ENCODE measurements around the gene RTL5. TPM values are rescaled to one million over a fixed set of nuclear protein-coding genes. Genes with fewer than 3 reads are reported as not detected.

The RTL5 gene
- total and polyA plus RNA-seq, 7 donors = 0.46 to 7.5 (median 2.7) TPM

- Histone ChIP-seq H3K27me3 (no peaks in the 10 kb centered on the region), H3K9me3 (no peaks in the 10 kb centered on the region), H3K4me1 (peaks cover 0 to 7% (median 0%) of the 10 kb centered on the region in 4 donors), H3K36me3 (no peaks in the 10 kb centered on the region), H3K27ac (no peak overlapping the region), H3K4me3 (no peak overlapping the region)
- no peak for DNase-seq
- 79 to 83% methylated on average over 6 of the region's 6 CpGs for WGBS, 2 donors
- TF ChIP-seq CTCF (IDR thresholded peaks at IDR 0.05) (no peak), EP300 (IDR thresholded peaks at IDR 0.05) (no peak), POLR2A (IDR thresholded peaks at IDR 0.05) (no peak), POLR2AphosphoS5 (IDR thresholded peaks at IDR 0.05) (no peak)
- intact Hi-C loops (cut with DNase I) = no loop called here
These were observed 43.0 kb downstream of the RTL5 start for GRCh38 chrX:72088761-72089160.

GRCh38 chrX:72086995-72087394 is 44.7 kb downstream of the RTL5 start:
- WGBS, 2 donors = 98% methylated on average over 1 of the region's 1 CpG

GRCh38 chrX:72084114-72084513 is 47.6 kb downstream of the RTL5 start:
- no peak for DNase-seq
- Histone ChIP-seq H3K9me3 (no peaks in the 10 kb centered on the region), H3K27ac (no peak overlapping the region), H3K36me3 (no peaks in the 10 kb centered on the region), H3K4me3 (no peak overlapping the region), H3K4me1 (peaks cover 0 to 27% (median 4%) of the 10 kb centered on the region in 4 donors), H3K27me3 (no peaks in the 10 kb centered on the region)
- intact Hi-C loops (cut with DNase I) = no loop called here
- TF ChIP-seq POLR2AphosphoS5 (IDR thresholded peaks at IDR 0.05) (no peak), POLR2A (IDR thresholded peaks at IDR 0.05) (no peak), EP300 (IDR thresholded peaks at IDR 0.05) (no peak), CTCF (IDR thresholded peaks at IDR 0.05) (no peak)
- 85 to 97% methylated on average over 1 of the region's 1 CpG for WGBS, 2 donors

More at GRCh38 chrX:72086995-72087394, 44.7 kb downstream of the RTL5 start:
- Histone ChIP-seq H3K4me3 (no peak overlapping the region), H3K27me3 (no peaks in the 10 kb centered on the region), H3K4me1 (peaks cover 0 to 7% (median under 1%) of the 10 kb centered on the region in 4 donors), H3K36me3 (no peaks in the 10 kb centered on the region), H3K9me3 (no peaks in the 10 kb centered on the region), H3K27ac (no peak overlapping the region)
- TF ChIP-seq POLR2A (IDR thresholded peaks at IDR 0.05) = no peak
- no peak for DNase-seq
- intact Hi-C loops (cut with DNase I) = no loop called here

- Histone ChIP-seq H3K4me3 (no peak overlapping the region), H3K4me1 (peaks cover 0 to 27% (median 4%) of the 10 kb centered on the region in 4 donors), H3K27me3 (no peaks in the 10 kb centered on the region), H3K27ac (no peak overlapping the region), H3K36me3 (no peaks in the 10 kb centered on the region), H3K9me3 (no peaks in the 10 kb centered on the region)
- TF ChIP-seq CTCF (IDR thresholded peaks at IDR 0.05) (no peak), EP300 (IDR thresholded peaks at IDR 0.05) (no peak), POLR2A (IDR thresholded peaks at IDR 0.05) (no peak), POLR2AphosphoS5 (IDR thresholded peaks at IDR 0.05) (no peak)
- WGBS, 2 donors = 92 to 96% methylated on average over 2 of the region's 2 CpGs
- intact Hi-C loops (cut with DNase I) = no loop called here
- no peak for DNase-seq
These were observed 48.4 kb downstream of the RTL5 start for GRCh38 chrX:72083291-72083690.

GRCh38 chrX:72081605-72082320 is 50.0 kb downstream of the RTL5 start:
- H3K27ac ChIP-seq = peak overlapping the region; percentile 19 to 58 (median 20)
- intact Hi-C loops (cut with DNase I) = no loop called here
- H3K4me3 ChIP-seq = no peak overlapping the region
- peaks cover 0 to 27% (median 4%) of the 10 kb centered on the region in 4 donors for H3K4me1 ChIP-seq
- no peaks in the 10 kb centered on the region for H3K9me3 ChIP-seq
- DNase-seq = no peak
- no peak for TF ChIP-seq POLR2A (IDR thresholded peaks at IDR 0.05)
- TF ChIP-seq POLR2AphosphoS5 (IDR thresholded peaks at IDR 0.05) = no peak
- TF ChIP-seq CTCF (IDR thresholded peaks at IDR 0.05) = no peak
- TF ChIP-seq EP300 (IDR thresholded peaks at IDR 0.05) = no peak
- WGBS, 2 donors = 74 to 84% methylated on average over 12 of the region's 12 CpGs
- no peaks in the 10 kb centered on the region for H3K27me3 ChIP-seq
- H3K36me3 ChIP-seq = no peaks in the 10 kb centered on the region

All from sigmoid colon (tissue), 7 donors.